ENCODE measurements around the gene SLC26A4. TPM values are rescaled to one million over a fixed set of nuclear protein-coding genes. Genes with fewer than 3 reads are reported as not detected.

SLC26A4 gene
- total RNA-seq, 1 donor from 2014 or later, result 1.0 TPM

GRCh38 chr7:107659666-107660065, 962 bp upstream of the SLC26A4 start:
- no peak overlapping the region for H3K4me3 ChIP-seq

DNA sequence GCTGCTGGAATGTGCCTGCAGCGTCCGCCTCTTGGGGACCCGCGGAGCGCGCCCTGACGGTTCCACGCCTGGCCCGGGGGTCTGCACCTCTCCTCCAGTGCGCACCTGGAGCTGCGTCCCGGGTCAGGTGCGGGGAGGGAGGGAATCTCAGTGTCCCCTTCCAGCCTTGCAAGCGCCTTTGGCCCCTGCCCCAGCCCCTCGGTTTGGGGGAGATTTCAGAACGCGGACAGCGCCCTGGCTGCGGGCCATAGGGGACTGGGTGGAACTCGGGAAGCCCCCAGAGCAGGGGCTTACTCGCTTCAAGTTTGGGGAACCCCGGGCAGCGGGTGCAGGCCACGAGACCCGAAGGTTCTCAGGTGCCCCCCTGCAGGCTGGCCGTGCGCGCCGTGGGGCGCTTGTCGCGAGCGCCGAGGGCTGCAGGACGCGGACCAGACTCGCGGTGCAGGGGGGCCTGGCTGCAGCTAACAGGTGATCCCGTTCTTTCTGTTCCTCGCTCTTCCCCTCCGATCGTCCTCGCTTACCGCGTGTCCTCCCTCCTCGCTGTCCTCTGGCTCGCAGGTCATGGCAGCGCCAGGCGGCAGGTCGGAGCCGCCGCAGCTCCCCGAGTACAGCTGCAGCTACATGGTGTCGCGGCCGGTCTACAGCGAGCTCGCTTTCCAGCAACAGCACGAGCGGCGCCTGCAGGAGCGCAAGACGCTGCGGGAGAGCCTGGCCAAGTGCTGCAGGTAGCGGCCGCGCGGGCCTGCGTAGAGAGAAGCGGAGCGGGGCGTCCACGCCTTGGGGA, 645 bp downstream of the SLC26A4 start:
- TF ChIP-seq, protein P1, sequence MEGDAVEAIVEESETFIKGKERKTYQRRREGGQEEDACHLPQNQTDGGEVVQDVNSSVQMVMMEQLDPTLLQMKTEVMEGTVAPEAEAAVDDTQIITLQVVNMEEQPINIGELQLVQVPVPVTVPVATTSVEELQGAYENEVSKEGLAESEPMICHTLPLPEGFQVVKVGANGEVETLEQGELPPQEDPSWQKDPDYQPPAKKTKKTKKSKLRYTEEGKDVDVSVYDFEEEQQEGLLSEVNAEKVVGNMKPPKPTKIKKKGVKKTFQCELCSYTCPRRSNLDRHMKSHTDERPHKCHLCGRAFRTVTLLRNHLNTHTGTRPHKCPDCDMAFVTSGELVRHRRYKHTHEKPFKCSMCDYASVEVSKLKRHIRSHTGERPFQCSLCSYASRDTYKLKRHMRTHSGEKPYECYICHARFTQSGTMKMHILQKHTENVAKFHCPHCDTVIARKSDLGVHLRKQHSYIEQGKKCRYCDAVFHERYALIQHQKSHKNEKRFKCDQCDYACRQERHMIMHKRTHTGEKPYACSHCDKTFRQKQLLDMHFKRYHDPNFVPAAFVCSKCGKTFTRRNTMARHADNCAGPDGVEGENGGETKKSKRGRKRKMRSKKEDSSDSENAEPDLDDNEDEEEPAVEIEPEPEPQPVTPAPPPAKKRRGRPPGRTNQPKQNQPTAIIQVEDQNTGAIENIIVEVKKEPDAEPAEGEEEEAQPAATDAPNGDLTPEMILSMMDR (IDR thresholded peaks at IDR 0.05), result no peak
- H3K27ac ChIP-seq, result no peak overlapping the region
- H3K4me1 ChIP-seq, result peaks cover 16% of the 10 kb centered on the region
- H3K27me3 ChIP-seq (ENCODE audit: low read depth), result peaks cover 28% of the 10 kb centered on the region
- no peaks in the 10 kb centered on the region for H3K9me3 ChIP-seq
- H3K36me3 ChIP-seq, result no peaks in the 10 kb centered on the region
- ATAC-seq, result peak; percentile 84 to 89
- peak overlapping the region; percentile 57 for H3K4me3 ChIP-seq
- intact Hi-C loops (cut with DNase I), result no loop called here
- DNase-seq, result peak; percentile 74

More at GRCh38 chr7:107659666-107660065, 962 bp upstream of the SLC26A4 start:
- DNase-seq (no peak), ATAC-seq (no peak)
- TF ChIP-seq, protein P1 (IDR thresholded peaks at IDR 0.05), result no peak
- Histone ChIP-seq H3K27me3 (ENCODE audit: low read depth) (peaks cover 28% of the 10 kb centered on the region), H3K27ac (no peak overlapping the region), H3K36me3 (no peaks in the 10 kb centered on the region), H3K4me1 (peaks cover 16% of the 10 kb centered on the region), H3K9me3 (no peaks in the 10 kb centered on the region)
- intact Hi-C loops (cut with DNase I), result no loop called here

- peaks cover 28% of the 10 kb centered on the region for H3K27me3 ChIP-seq (ENCODE audit: low read depth)
- DNase-seq (no peak), ATAC-seq (peak in 1 of 2 donors; percentile 19)
- TF ChIP-seq, protein P1 (IDR thresholded peaks at IDR 0.05), result no peak
- H3K27ac ChIP-seq, result no peak overlapping the region
- intact Hi-C loops (cut with DNase I), result no loop called here
- H3K4me3 ChIP-seq, result peak overlapping the region; percentile 57
- H3K9me3 ChIP-seq, result no peaks in the 10 kb centered on the region
- H3K36me3 ChIP-seq, result no peaks in the 10 kb centered on the region
- H3K4me1 ChIP-seq, result peaks cover 16% of the 10 kb centered on the region
Measured at GRCh38 chr7:107661865-107662379, 1.3 kb downstream of the SLC26A4 start.

DNA sequence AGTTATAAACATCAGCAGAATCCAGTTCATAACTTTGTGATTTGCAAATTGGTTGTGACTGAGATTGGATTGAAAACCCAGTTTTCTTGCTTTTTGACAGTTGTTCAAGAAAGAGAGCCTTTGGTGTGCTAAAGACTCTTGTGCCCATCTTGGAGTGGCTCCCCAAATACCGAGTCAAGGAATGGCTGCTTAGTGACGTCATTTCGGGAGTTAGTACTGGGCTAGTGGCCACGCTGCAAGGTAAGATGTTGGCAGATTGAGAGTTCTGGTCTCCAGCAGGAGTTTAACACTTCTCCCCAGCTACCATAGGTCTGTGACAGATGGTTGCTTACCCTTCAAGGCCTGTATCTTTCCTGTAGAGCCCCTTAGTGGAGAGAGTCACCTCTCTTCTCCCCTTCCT, 2.6 kb downstream of the SLC26A4 start:
- peaks cover 28% of the 10 kb centered on the region for H3K27me3 ChIP-seq (ENCODE audit: low read depth)
- DNase-seq (no peak), ATAC-seq (no peak)
- intact Hi-C loops (cut with DNase I), result no loop called here
- H3K27ac ChIP-seq, result no peak overlapping the region
- TF ChIP-seq, protein P1 (IDR thresholded peaks at IDR 0.05), result no peak
- H3K36me3 ChIP-seq, result no peaks in the 10 kb centered on the region
- H3K4me1 ChIP-seq, result peaks cover 16% of the 10 kb centered on the region
- no peaks in the 10 kb centered on the region for H3K9me3 ChIP-seq
- no peak overlapping the region for H3K4me3 ChIP-seq

- peaks cover 2% of the 10 kb centered on the region for H3K4me1 ChIP-seq
- intact Hi-C loops (cut with DNase I), result no loop called here
- DNase-seq (no peak), ATAC-seq (no peak)
- no peak overlapping the region for H3K4me3 ChIP-seq
- no peak overlapping the region for H3K27ac ChIP-seq
- H3K36me3 ChIP-seq, result no peaks in the 10 kb centered on the region
- H3K27me3 ChIP-seq (ENCODE audit: low read depth), result peaks cover 9% of the 10 kb centered on the region
- TF ChIP-seq, protein P1 (IDR thresholded peaks at IDR 0.05), result no peak
- no peaks in the 10 kb centered on the region for H3K9me3 ChIP-seq
Measured at GRCh38 chr7:107666790-107667189, 6.2 kb downstream of the SLC26A4 start.

All from lower lobe of right lung (tissue), 2 donors.